ENCODE data around the gene TMEM184B.

Gene TMEM184B

GRCh38 chr22:38273135-38273826, 471 bp upstream of the TMEM184B start:
- DNase-seq: no peak

GRCh38 chr22:38271927-38272372, 860 bp downstream of the TMEM184B start:
- DNase-seq: no peak

GRCh38 chr22:38271101-38271500, 1.7 kb downstream of the TMEM184B start:
- no peak for DNase-seq

- no peak for DNase-seq
These were observed 2.5 kb downstream of the TMEM184B start for GRCh38 chr22:38270091-38270992.

GRCh38 chr22:38269466-38269865, 3.3 kb downstream of the TMEM184B start:
- DNase-seq: no peak

- peak; percentile 31 to 46 for DNase-seq
These were observed 5.7 kb downstream of the TMEM184B start for GRCh38 chr22:38267086-38267485.

- no peak for DNase-seq
These were observed 6.7 kb downstream of the TMEM184B start for GRCh38 chr22:38266120-38266519.

GRCh38 chr22:38264322-38264843, 8.4 kb downstream of the TMEM184B start:
- no peak for DNase-seq

GRCh38 chr22:38262051-38262795, 10.6 kb downstream of the TMEM184B start:
- DNase-seq: peak; percentile 45 to 61

- DNase-seq: no peak
These were observed 11.8 kb downstream of the TMEM184B start for GRCh38 chr22:38260761-38261681.

GRCh38 chr22:38259370-38259769, 13.4 kb downstream of the TMEM184B start:
- DNase-seq: no peak

- no peak for DNase-seq
These were observed 13.9 kb downstream of the TMEM184B start for GRCh38 chr22:38258895-38259294.

GRCh38 chr22:38257650-38258250, 15.1 kb downstream of the TMEM184B start:
- no peak for DNase-seq

GRCh38 chr22:38257181-38257580, 15.6 kb downstream of the TMEM184B start:
- DNase-seq: no peak

GRCh38 chr22:38255697-38256096, 17.1 kb downstream of the TMEM184B start:
- no peak for DNase-seq

GRCh38 chr22:38251341-38251692, 21.5 kb downstream of the TMEM184B start:
- DNase-seq: no peak

GRCh38 chr22:38250643-38251340, 22.0 kb downstream of the TMEM184B start:
- no peak for DNase-seq

GRCh38 chr22:38249803-38250642, 22.8 kb downstream of the TMEM184B start:
- DNase-seq: no peak

- no peak for DNase-seq
These were observed 23.5 kb downstream of the TMEM184B start for GRCh38 chr22:38249301-38249700.

GRCh38 chr22:38248280-38248679, 24.5 kb downstream of the TMEM184B start:
- DNase-seq: no peak

All from stimulated activated CD4-positive, alpha-beta T cell treated with anti-CD3 and anti-CD28 coated beads, Interleukin-2, amount 100 ng/mL, for 24 hours (primary cell).